Naive thymus-derived CD8-positive, alpha-beta T cell (primary cell): ENCODE measurements around the gene TIGIT. TPM values are rescaled to one million over a fixed set of nuclear protein-coding genes. Genes with fewer than 3 reads are reported as not detected.
"Not testable (repeated sequence)": the region's sequence is repeated elsewhere in the genome, so short reads cannot be mapped to it uniquely, and the experiment has no call there.

Experiments
- ATAC-seq, 2 donors: fragments of 150-1000 bp; cut with Tn5 transposase in 1 of 2; sonication (Bioruptor Pico), chemical (Tn5 transposase) in 1 of 2; 1 replicate in 1 of 2; 2 replicates in 1 of 2; pipeline ENCODE4 v1.10.0; 2021; ENCODE audit warnings: mild to moderate bottlenecking in 2 of 2, moderate library complexity in 2 of 2
- POLR2A ChIA-PET: fragments of 350-600 bp; sonication (Branson Sonifier 250); formaldehyde crosslinking; loops from one replicate; lab custom pipeline; 2021; ENCODE audit warnings: antibody characterized with exemption; lab: Charles Lee
- DNase-seq, 10 donors: peaks; one replicate each; pipeline versions ENCODE4 v3.0.0 to v3.0.0-alpha.2; 2020 to 2022
- H3K27ac Mint-ChIP-seq, 10 donors: one replicate each; pipeline ENCODE4 v1.8.0; 2020 to 2022; ENCODE audit warnings: mild to moderate bottlenecking in 10 of 10, mixed read lengths in 10 of 10, moderate library complexity in 4 of 10, inconsistent platforms in 1 of 10
- H3K27me3 Mint-ChIP-seq, 5 donors: one replicate each; pipeline ENCODE4 v1.8.0; 2021 to 2022; ENCODE audit warnings: mixed read lengths in 5 of 5
- H3K36me3 Mint-ChIP-seq, 3 donors: one replicate each; pipeline ENCODE4 v1.8.0; 2020 to 2022; ENCODE audit warnings: mixed read lengths in 3 of 3, mild to moderate bottlenecking in 2 of 3, inconsistent platforms in 1 of 3
- H3K4me1 Mint-ChIP-seq, 4 donors: one replicate each; pipeline ENCODE4 v1.8.0; 2021 to 2022; ENCODE audit warnings: mixed read lengths in 4 of 4
- H3K4me3 Mint-ChIP-seq, 10 donors: one replicate each; pipeline ENCODE4 v1.8.0; 2020 to 2022; ENCODE audit warnings: mild to moderate bottlenecking in 10 of 10, mixed read lengths in 10 of 10, moderate library complexity in 6 of 10, inconsistent platforms in 1 of 10
- H3K9me3 Mint-ChIP-seq, 9 donors: one replicate each; pipeline ENCODE4 v1.8.0; 2020 to 2022; ENCODE audit warnings: mixed read lengths in 9 of 9, mild to moderate bottlenecking in 3 of 9, inconsistent platforms in 1 of 9, moderate library complexity in 1 of 9
- polyA plus RNA-seq, 3 donors: library from polyadenylated mRNA; unstranded; fragments of 300-500 nt; fragmentation: Illumina TruSeq; gene quantifications; one replicate each; pipeline ENCODE4 v1.2.3, GENCODE V29; 2021
- total RNA-seq, 8 experiments: library from RNA in 2 of 8; stranded (reverse) in 2 of 8; gene quantifications; one replicate each; pipeline ENCODE4 v1.2.3 and lab custom pipeline; 2021 to 2026

TIGIT gene
- total RNA-seq (1 to 10 TPM; 5.0 TPM), polyA plus RNA-seq (10 to 100 TPM in 1 of 3 donors, 1 to 10 TPM in 2; 1.5 to 58.2 (median 1.7) TPM), total RNA-seq (lab: John Stamatoyannopoulos, UW) (0.71 to 5.0 (median 3.0) reads per million in 6 experiments)

GRCh38 chr3:114293838-114294535, at the start of gene TIGIT:
TSS of gene TIGIT (plus strand) at chr3:114294028. CDS start at chr3:114294062, 34 bp downstream.
- POLR2A ChIA-PET, result interaction anchor here (5.0 kb wide), 1 partner anchor 80 kb away, joined by 63 read pairs; no protein-coding TSS in a partner anchor
- Mint-ChIP-seq H3K9me3 (no peaks in the 10 kb centered on the region), H3K27ac (peak within 1 kb of the TSS; percentile 17 to 91 (median 75)), H3K36me3 (no peaks in the 10 kb centered on the region), H3K27me3 (no peaks in the 10 kb centered on the region), H3K4me3 (peak within 1 kb of the TSS in 7 of 10 donors; percentile 20 to 87 (median 57)), H3K4me1 (peaks cover 7 to 59% (median 15%) of the 10 kb centered on the region in 4 donors)
- ATAC-seq, result no peak
- DNase-seq, result no peak

GRCh38 chr3:114252954-114253353, 40.9 kb upstream of the TIGIT start:
- H3K4me1 Mint-ChIP-seq, result peaks cover 5 to 17% (median 15%) of the 10 kb centered on the region in 4 donors
- H3K27ac Mint-ChIP-seq, result peak overlapping the region in 9 of 10 donors; percentile 9 to 87 (median 34)
- peaks cover 0 to 6% (median 5%) of the 10 kb centered on the region in 3 donors for H3K36me3 Mint-ChIP-seq
- POLR2A ChIA-PET, result no interaction called here
- no peaks in the 10 kb centered on the region for H3K27me3 Mint-ChIP-seq
- ATAC-seq (peak in 1 of 2 donors; percentile 35), DNase-seq (no peak)
- H3K4me3 Mint-ChIP-seq, result no peak overlapping the region
- peaks cover 0 to 15% (median 5%) of the 10 kb centered on the region in 9 donors for H3K9me3 Mint-ChIP-seq

- Mint-ChIP-seq H3K4me3 (no peak overlapping the region), H3K27ac (peak overlapping the region; percentile 9 to 87 (median 40)), H3K36me3 (peaks cover 0 to 9% (median 8%) of the 10 kb centered on the region in 3 donors), H3K4me1 (peaks cover 5 to 17% (median 14%) of the 10 kb centered on the region in 4 donors), H3K9me3 (peaks cover 0 to 18% (median 6%) of the 10 kb centered on the region in 9 donors), H3K27me3 (no peaks in the 10 kb centered on the region)
- no peak for ATAC-seq
- DNase-seq, result no peak
- POLR2A ChIA-PET, result no interaction called here
These were observed 40.3 kb upstream of the TIGIT start for GRCh38 chr3:114253505-114253904.

- Mint-ChIP-seq H3K9me3 (peaks cover 0 to 19% (median 9%) of the 10 kb centered on the region in 9 donors), H3K36me3 (peaks cover 0 to 12% (median 9%) of the 10 kb centered on the region in 3 donors), H3K4me3 (no peak overlapping the region), H3K4me1 (peaks cover 0 to 2% (median under 1%) of the 10 kb centered on the region in 4 donors), H3K27ac (no peak overlapping the region), H3K27me3 (no peaks in the 10 kb centered on the region)
- DNase-seq (no peak), ATAC-seq (no peak)
- POLR2A ChIA-PET, result interaction anchor here (1.1 kb wide), 1 partner anchor 28 kb away, joined by 3 read pairs; no protein-coding TSS in a partner anchor
These were observed 34.3 kb upstream of the TIGIT start for GRCh38 chr3:114259566-114259965.

- Mint-ChIP-seq H3K27me3 (no peaks in the 10 kb centered on the region), H3K27ac (no peak overlapping the region), H3K36me3 (peaks cover 0 to 12% (median 9%) of the 10 kb centered on the region in 3 donors), H3K9me3 (peaks cover 0 to 19% (median 9%) of the 10 kb centered on the region in 9 donors), H3K4me3 (no peak overlapping the region), H3K4me1 (peaks cover 0 to 2% (median under 1%) of the 10 kb centered on the region in 4 donors)
- no peak for ATAC-seq
- DNase-seq, result no peak
- POLR2A ChIA-PET, result interaction anchor here (1.1 kb wide), 1 partner anchor 29 kb away, joined by 3 read pairs; no protein-coding TSS in a partner anchor
These were observed 33.7 kb upstream of the TIGIT start for GRCh38 chr3:114260152-114260551.

GRCh38 chr3:114270019-114270418, 23.8 kb upstream of the TIGIT start:
- POLR2A ChIA-PET, result no interaction called here
- Mint-ChIP-seq H3K4me3 (no peak overlapping the region), H3K9me3 (peaks cover 0 to 31% (median 18%) of the 10 kb centered on the region in 9 donors), H3K27ac (no peak overlapping the region), H3K27me3 (peaks cover 0 to 1% (median 0%) of the 10 kb centered on the region in 5 donors), H3K4me1 (peaks cover 0 to 7% (median 5%) of the 10 kb centered on the region in 4 donors), H3K36me3 (peaks cover 0 to 32% (median 14%) of the 10 kb centered on the region in 3 donors)
- ATAC-seq (no peak), DNase-seq (no peak)

- Mint-ChIP-seq H3K27me3 (peaks cover 0 to 1% (median 0%) of the 10 kb centered on the region in 5 donors), H3K36me3 (peaks cover 0 to 29% (median 14%) of the 10 kb centered on the region in 3 donors), H3K4me1 (peaks cover 0 to 7% (median 5%) of the 10 kb centered on the region in 4 donors), H3K9me3 (peaks cover 0 to 31% (median 14%) of the 10 kb centered on the region in 9 donors), H3K4me3 (no peak overlapping the region), H3K27ac (peak overlapping the region in 2 of 10 donors; percentile 42 to 48)
- POLR2A ChIA-PET, result interaction anchor here (0.8 kb wide), 1 partner anchor 57 kb away, joined by 3 read pairs; no protein-coding TSS in a partner anchor
- no peak for DNase-seq
- ATAC-seq, result no peak
These were observed 21.6 kb upstream of the TIGIT start for GRCh38 chr3:114272271-114272670.

- H3K27ac Mint-ChIP-seq, result peak overlapping the region in 1 of 10 donors; percentile 66
- H3K27me3 Mint-ChIP-seq, result no peaks in the 10 kb centered on the region
- no peak overlapping the region for H3K4me3 Mint-ChIP-seq
- ATAC-seq, result no peak
- POLR2A ChIA-PET, result no interaction called here
- no peak for DNase-seq
- H3K4me1 Mint-ChIP-seq, result peaks cover 0 to 6% (median 4%) of the 10 kb centered on the region in 4 donors
- peaks cover 0 to 13% (median 3%) of the 10 kb centered on the region in 3 donors for H3K36me3 Mint-ChIP-seq
- H3K9me3 Mint-ChIP-seq, result peaks cover 0 to 14% (median 4%) of the 10 kb centered on the region in 9 donors
These were observed 18.9 kb upstream of the TIGIT start for GRCh38 chr3:114274929-114275328.

GRCh38 chr3:114276856-114277255, 17.0 kb upstream of the TIGIT start:
- DNase-seq, H3K27me3 Mint-ChIP-seq, H3K4me3 Mint-ChIP-seq, POLR2A ChIA-PET, H3K4me1 Mint-ChIP-seq, H3K27ac Mint-ChIP-seq, ATAC-seq, H3K36me3 Mint-ChIP-seq: not testable (repeated sequence)
- peaks cover 0 to 11% (median 2%) of the 10 kb centered on the region in 9 donors for H3K9me3 Mint-ChIP-seq

- ATAC-seq (no peak), DNase-seq (no peak)
- H3K27me3 Mint-ChIP-seq, result no peaks in the 10 kb centered on the region
- H3K4me3 Mint-ChIP-seq, result peak overlapping the region in 1 of 10 donors; percentile 15
- POLR2A ChIA-PET, result interaction anchor here (1.6 kb wide), 1 partner anchor 71 kb away, joined by 13 read pairs; no protein-coding TSS in a partner anchor
- H3K27ac Mint-ChIP-seq, result peak overlapping the region in 5 of 10 donors; percentile 39 to 95 (median 87)
- peaks cover 0 to 5% (median 0%) of the 10 kb centered on the region in 9 donors for H3K9me3 Mint-ChIP-seq
- H3K36me3 Mint-ChIP-seq, result no peaks in the 10 kb centered on the region
- peaks cover 8 to 21% (median 18%) of the 10 kb centered on the region in 4 donors for H3K4me1 Mint-ChIP-seq
These were observed 9.2 kb upstream of the TIGIT start for GRCh38 chr3:114284644-114285043.

GRCh38 chr3:114285648-114286230, 8.1 kb upstream of the TIGIT start:
- Mint-ChIP-seq H3K27me3 (no peaks in the 10 kb centered on the region), H3K9me3 (peaks cover 0 to 5% (median 0%) of the 10 kb centered on the region in 9 donors), H3K4me3 (peak overlapping the region in 9 of 10 donors; percentile 0 to 75 (median 60)), H3K4me1 (peaks cover 10 to 24% (median 20%) of the 10 kb centered on the region in 4 donors), H3K27ac (peak overlapping the region; percentile 71 to 95 (median 88)), H3K36me3 (no peaks in the 10 kb centered on the region)
- POLR2A ChIA-PET, result interaction anchor here (1.6 kb wide), 1 partner anchor 72 kb away, joined by 13 read pairs; no protein-coding TSS in a partner anchor
- peak; percentile 93 to 98 for ATAC-seq
- DNase-seq, result peak in 3 of 10 donors; percentile 17 to 43 (median 41)

GRCh38 chr3:114286266-114286665, 7.6 kb upstream of the TIGIT start:
- Mint-ChIP-seq H3K27me3 (no peaks in the 10 kb centered on the region), H3K4me3 (peak overlapping the region in 8 of 10 donors; percentile 12 to 75 (median 60)), H3K9me3 (peaks cover 0 to 5% (median 0%) of the 10 kb centered on the region in 9 donors), H3K27ac (peak overlapping the region; percentile 71 to 95 (median 88)), H3K4me1 (peaks cover 13 to 29% (median 25%) of the 10 kb centered on the region in 4 donors), H3K36me3 (no peaks in the 10 kb centered on the region)
- POLR2A ChIA-PET, result interaction anchor here (2.2 kb wide), 1 partner anchor 72 kb away, joined by 19 read pairs; no protein-coding TSS in a partner anchor
- DNase-seq (no peak), ATAC-seq (peak in 1 of 2 donors; percentile 20)
